SK-N-SH treated with all-trans-retinoic acid at 6 μM for 48 hours (cell line): ENCODE measurements around the gene ASF1A.

Experiments
- ATAC-seq: fragments of 200-7000 bp; cut with Tn5 transposase; 3 replicates; pipeline ENCODE4 v1.9.1; 2020; ENCODE audit warnings: mild to moderate bottlenecking, moderate library complexity
- ARNTL ChIP-seq: fragments of 450-650 bp; formaldehyde crosslinking; IDR thresholded peaks from 2 replicates; pipeline ENCODE4 v1.5.0; 2020; ENCODE audit warnings: low read depth, mild to moderate bottlenecking, moderate library complexity, borderline replicate concordance
- BACH2 ChIP-seq: fragments of 250-450 bp; sonication (Bioruptor Pico); IDR thresholded peaks from 2 replicates; pipeline ENCODE4 v1.9.0; 2021; ENCODE audit warnings: mild to moderate bottlenecking, borderline replicate concordance
- CREB5 ChIP-seq: fragments of 250-450 bp; sonication (Bioruptor Pico); IDR thresholded peaks from 2 replicates; pipeline ENCODE4 v1.5.1; 2020; ENCODE audit warnings: low read depth, mild to moderate bottlenecking, moderate library complexity
- CSDC2 ChIP-seq: fragments of 250-450 bp; sonication (Bioruptor Pico); IDR thresholded peaks from 2 replicates; pipeline ENCODE4 v1.5.0; 2020; ENCODE audit warnings: mild to moderate bottlenecking, moderate library complexity
- CSRNP3 ChIP-seq: fragments of 250-450 bp; sonication (Bioruptor Pico); IDR thresholded peaks from 2 replicates; pipeline ENCODE4 v1.5.1; 2021; ENCODE audit warnings: mild to moderate bottlenecking, moderate library complexity
- ESRRG ChIP-seq: fragments of 250-450 bp; sonication (Bioruptor Pico); IDR thresholded peaks from 2 replicates; pipeline ENCODE4 v1.6.1; 2021; ENCODE audit warnings: mild to moderate bottlenecking
- GLIS3 ChIP-seq: fragments of 250-450 bp; sonication (Bioruptor Pico); IDR thresholded peaks from 2 replicates; pipeline ENCODE4 v1.5.0; 2020; ENCODE audit warnings: mild to moderate bottlenecking, moderate library complexity
- ISL1 ChIP-seq: fragments of 250-450 bp; sonication (Bioruptor Pico); IDR thresholded peaks from 2 replicates; pipeline ENCODE4 v2.1.2; 2022; ENCODE audit warnings: mild to moderate bottlenecking, moderate library complexity
- PPARA ChIP-seq: fragments of 250-450 bp; sonication (Bioruptor Pico); IDR thresholded peaks from 2 replicates; pipeline ENCODE4 v1.5.0; 2020; ENCODE audit warnings: mild to moderate bottlenecking, borderline replicate concordance
- RARB ChIP-seq: fragments of 250-450 bp; sonication (Bioruptor Pico); IDR thresholded peaks from 2 replicates; pipeline ENCODE4 v1.8.0; 2021; ENCODE audit warnings: mild to moderate bottlenecking, moderate library complexity
- TCF4 ChIP-seq: fragments of 250-450 bp; sonication (Bioruptor Pico); IDR thresholded peaks from 2 replicates; pipeline ENCODE4 v1.8.0; 2021; ENCODE audit warnings: mild to moderate bottlenecking, moderate library complexity, borderline replicate concordance
- TOX ChIP-seq: fragments of 250-450 bp; sonication (Bioruptor Pico); IDR thresholded peaks from 2 replicates; pipeline ENCODE4 v1.8.0; 2021; ENCODE audit warnings: mild to moderate bottlenecking, moderate library complexity, borderline replicate concordance
- TSHZ2 ChIP-seq: fragments of 250-450 bp; sonication (Bioruptor Pico); IDR thresholded peaks from 2 replicates; pipeline ENCODE4 v1.5.0; 2020; ENCODE audit warnings: mild to moderate bottlenecking, moderate library complexity
- ZC3H10 ChIP-seq: fragments of 250-450 bp; sonication (Bioruptor Pico); IDR thresholded peaks from 2 replicates; pipeline ENCODE4 v1.5.1; 2021; ENCODE audit warnings: mild to moderate bottlenecking, moderate library complexity
- ZFP30 ChIP-seq: fragments of 450-650 bp; formaldehyde crosslinking; IDR thresholded peaks from 2 replicates; pipeline ENCODE4 v1.5.0; 2022; ENCODE audit warnings: mild to moderate bottlenecking, moderate library complexity
- ZNF565 ChIP-seq: fragments of 450-650 bp; formaldehyde crosslinking; conservative IDR thresholded peaks from 2 replicates; pipeline ENCODE4 v1.5.0; 2020; ENCODE audit warnings: low read depth, mild to moderate bottlenecking, moderate library complexity
- ZNF70 ChIP-seq: fragments of 450-650 bp; formaldehyde crosslinking; IDR thresholded peaks from 2 replicates; pipeline ENCODE4 v1.5.0; 2020; ENCODE audit warnings: mild to moderate bottlenecking, moderate library complexity
- ZNF8 ChIP-seq: fragments of 450-650 bp; formaldehyde crosslinking; IDR thresholded peaks from 2 replicates; pipeline ENCODE4 v1.5.0; 2020; ENCODE audit warnings: mild to moderate bottlenecking, moderate library complexity
- TF ChIP-seq, protein P1 (sequence below): fragments of 250-450 bp; sonication (Bioruptor Pico); IDR thresholded peaks from 2 replicates; pipeline ENCODE4 v1.8.0; 2021; ENCODE audit warnings: low read depth, mild to moderate bottlenecking, moderate library complexity, borderline replicate concordance

Gene ASF1A

GRCh38 chr6:118882314-118882905, 11.5 kb upstream of the ASF1A start (continued):
- TF ChIP-seq, protein P1, sequence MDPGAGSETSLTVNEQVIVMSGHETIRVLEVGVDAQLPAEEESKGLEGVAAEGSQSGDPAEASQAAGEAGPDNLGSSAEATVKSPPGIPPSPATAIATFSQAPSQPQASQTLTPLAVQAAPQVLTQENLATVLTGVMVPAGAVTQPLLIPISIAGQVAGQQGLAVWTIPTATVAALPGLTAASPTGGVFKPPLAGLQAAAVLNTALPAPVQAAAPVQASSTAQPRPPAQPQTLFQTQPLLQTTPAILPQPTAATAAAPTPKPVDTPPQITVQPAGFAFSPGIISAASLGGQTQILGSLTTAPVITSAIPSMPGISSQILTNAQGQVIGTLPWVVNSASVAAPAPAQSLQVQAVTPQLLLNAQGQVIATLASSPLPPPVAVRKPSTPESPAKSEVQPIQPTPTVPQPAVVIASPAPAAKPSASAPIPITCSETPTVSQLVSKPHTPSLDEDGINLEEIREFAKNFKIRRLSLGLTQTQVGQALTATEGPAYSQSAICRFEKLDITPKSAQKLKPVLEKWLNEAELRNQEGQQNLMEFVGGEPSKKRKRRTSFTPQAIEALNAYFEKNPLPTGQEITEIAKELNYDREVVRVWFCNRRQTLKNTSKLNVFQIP (CRISPR knock-in tag): no peak
- no peak for TF ChIP-seq ESRRG (CRISPR knock-in tag)
- no peak for TF ChIP-seq CSDC2 (CRISPR knock-in tag)
- no peak for TF ChIP-seq TOX (CRISPR knock-in tag)
- TF ChIP-seq CREB5 (CRISPR knock-in tag): no peak

- TF ChIP-seq ZNF8 (CRISPR knock-in tag) (no peak), TCF4 (CRISPR knock-in tag) (no peak), RARB (CRISPR knock-in tag) (no peak), BACH2 (CRISPR knock-in tag) (no peak), ZC3H10 (CRISPR knock-in tag) (no peak), CSDC2 (CRISPR knock-in tag) (no peak), ZNF70 (no peak), CSRNP3 (CRISPR knock-in tag) (no peak), ZFP30 (CRISPR knock-in tag) (no peak), ARNTL (no peak), PPARA (CRISPR knock-in tag) (no peak)
- TF ChIP-seq, protein P1 (CRISPR knock-in tag): no peak
- no peak for ATAC-seq
Observed at GRCh38 chr6:118886641-118887040, 7.3 kb upstream of the ASF1A start.

DNA sequence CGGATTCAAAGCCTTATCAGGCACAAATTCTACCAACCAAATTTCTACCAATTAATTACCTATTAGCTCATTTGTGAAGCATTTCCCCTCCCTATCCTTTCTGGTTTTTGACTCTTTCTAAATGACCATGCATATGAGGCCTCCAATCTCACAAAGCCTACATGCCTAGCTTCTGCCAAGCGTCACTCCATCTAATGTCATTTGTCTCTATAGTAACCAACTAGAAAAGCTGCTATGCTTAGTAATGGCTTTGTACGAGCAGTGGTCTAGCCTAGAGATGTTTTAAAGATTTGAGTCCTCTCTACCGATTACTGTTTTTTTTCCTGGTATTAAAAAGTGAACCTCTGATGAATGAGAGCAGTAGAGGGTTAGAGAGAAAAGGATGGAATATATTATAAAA, 4.8 kb upstream of the ASF1A start:
- TF ChIP-seq ZNF70 (no peak), ISL1 (peak; percentile 49; the same call in 1 of the 2 replicates), ZNF565 (CRISPR knock-in tag) (no peak), GLIS3 (CRISPR knock-in tag) (no peak), CSDC2 (CRISPR knock-in tag) (0 out of 2 replicates have a peak, but pooled peaks have one; percentile 42), CREB5 (CRISPR knock-in tag) (no peak)
- ATAC-seq: no peak

- no peak for ATAC-seq
Observed at GRCh38 chr6:118890997-118891790, 2.8 kb upstream of the ASF1A start.

More at GRCh38 chr6:118890997-118891790, 2.8 kb upstream of the ASF1A start:
- TF ChIP-seq PPARA (CRISPR knock-in tag) (no peak), ISL1 (no peak), TSHZ2 (no peak), ZNF70 (no peak), CREB5 (CRISPR knock-in tag) (no peak), ZNF565 (CRISPR knock-in tag) (no peak), BACH2 (CRISPR knock-in tag) (no peak), RARB (CRISPR knock-in tag) (no peak), GLIS3 (CRISPR knock-in tag) (no peak)
- TF ChIP-seq, protein P1 (CRISPR knock-in tag): no peak
